ENCODE results near the gene PELI2.

Gene PELI2

DNA sequence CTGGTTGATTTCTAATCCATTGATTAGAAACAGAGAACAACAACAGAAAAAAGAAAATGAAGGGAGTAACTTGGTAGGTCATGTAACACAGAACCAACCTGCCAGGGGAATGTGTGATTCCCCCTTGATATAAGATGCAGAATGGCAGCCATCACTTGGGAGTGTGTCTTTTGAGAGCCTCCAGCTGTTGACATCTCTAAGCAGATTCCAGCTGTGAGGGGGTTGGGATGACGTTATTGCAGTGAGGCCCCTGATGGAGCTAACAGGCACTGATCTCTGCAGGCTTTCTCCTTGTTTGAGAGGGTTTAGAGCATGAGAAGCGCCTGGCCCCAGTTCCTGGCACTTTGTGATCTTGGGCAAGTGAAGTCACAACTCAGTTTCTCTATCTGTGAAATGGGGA lies 124.9 kb downstream of the PELI2 start:
- Histone ChIP-seq H2BK12ac (ENCODE audit: low read length in 2 of 2) (no peak overlapping the region), H4K91ac (ENCODE audit: low read length) (no peak overlapping the region), H4K8ac (ENCODE audit: low read length) (no peak overlapping the region), H2AFZ (ENCODE audit: low read depth, low read length) (no peak overlapping the region), H3K27ac (ENCODE audit: low read length, poor library complexity, severe bottlenecking) (no peak overlapping the region), H3K79me1 (replicated peaks; ENCODE audit: low read length, poor library complexity, severe bottlenecking) (peaks cover 4% of the 10 kb centered on the region), H3K27me3 (ENCODE audit: control insufficient read depth in 1 of 2, insufficient read depth in 1 of 2, low read length in 2 of 2) (no peaks in the 10 kb centered on the region), H2BK5ac (ENCODE audit: low read depth, low read length, poor library complexity, severe bottlenecking) (no peak overlapping the region), H3K23ac (ENCODE audit: low read length in 2 of 2) (no peak overlapping the region), H3K36me3 (ENCODE audit: control insufficient read depth in 1 of 2, insufficient read depth in 2 of 2, low read depth in 1 of 2, low read length in 2 of 2) (no peaks in the 10 kb centered on the region), H3K9ac (ENCODE audit: low read length) (peak overlapping the region; percentile 69), H3K4me3 (ENCODE audit: insufficient read depth in 1 of 2, low read depth in 1 of 2, low read length in 2 of 2) (no peak overlapping the region), H2AK5ac (ENCODE audit: low read length, severe bottlenecking) (no peak overlapping the region), H3K4me1 (ENCODE audit: control insufficient read depth, insufficient read depth, low read depth, low read length) (peaks cover 5% of the 10 kb centered on the region), H2BK15ac (ENCODE audit: low read depth, poor library complexity, severe bottlenecking) (no peak overlapping the region), H3K14ac (ENCODE audit: low read length in 2 of 2) (no peak overlapping the region), H3K4ac (ENCODE audit: low read depth in 1 of 2, low read length in 2 of 2) (no peak overlapping the region), H3K4me2 (ENCODE audit: low read length, poor library complexity, severe bottlenecking) (no peak overlapping the region), H2BK120ac (ENCODE audit: low read depth, low read length) (no peak overlapping the region), H3K9me3 (ENCODE audit: control insufficient read depth, low read length) (no peaks in the 10 kb centered on the region), H3K18ac (ENCODE audit: low read depth in 1 of 2, low read length in 2 of 2) (no peak overlapping the region)
- WGBS = 68% methylated on average over 2 of the region's 2 CpGs
- no peak for DNase-seq

DNA sequence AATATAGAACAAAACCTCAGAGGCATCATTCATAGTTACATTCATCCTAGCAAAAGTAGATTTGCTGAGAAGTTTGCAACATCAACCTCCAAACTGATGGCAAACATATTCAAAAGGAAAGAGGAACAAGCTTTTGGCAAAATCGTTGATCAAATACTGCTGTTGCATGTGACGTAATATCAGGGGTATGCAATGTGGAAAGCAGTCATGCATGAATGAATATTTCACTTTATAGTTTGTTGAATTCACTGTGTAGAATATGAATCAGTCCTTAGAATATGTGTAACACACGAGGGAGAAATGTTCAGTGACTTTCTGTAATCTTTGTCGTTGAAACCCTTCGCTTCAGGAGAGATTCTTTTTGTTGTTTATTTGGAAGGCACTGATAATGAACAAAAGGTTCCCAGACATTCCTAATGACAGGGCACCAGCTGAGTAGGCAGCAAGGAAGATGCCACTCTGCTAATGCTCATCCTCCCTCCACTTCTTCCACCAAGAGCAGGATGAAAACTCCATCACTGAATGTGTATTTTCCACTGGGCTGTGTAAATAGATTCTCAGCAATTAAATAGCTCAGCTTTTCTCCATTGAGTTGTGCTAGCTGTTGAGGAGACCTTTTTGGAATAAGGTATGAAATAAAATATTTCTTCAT lies 126.1 kb downstream of the PELI2 start:
- Histone ChIP-seq H3K9ac (ENCODE audit: low read length) (peak overlapping the region; percentile 73), H2BK15ac (ENCODE audit: low read depth, poor library complexity, severe bottlenecking) (no peak overlapping the region), H2AK5ac (ENCODE audit: low read length, severe bottlenecking) (no peak overlapping the region), H3K36me3 (ENCODE audit: control insufficient read depth in 1 of 2, insufficient read depth in 2 of 2, low read depth in 1 of 2, low read length in 2 of 2) (no peaks in the 10 kb centered on the region), H3K79me1 (replicated peaks; ENCODE audit: low read length, poor library complexity, severe bottlenecking) (peaks cover 4% of the 10 kb centered on the region), H2BK12ac (ENCODE audit: low read length in 2 of 2) (no peak overlapping the region), H3K27ac (ENCODE audit: low read length, poor library complexity, severe bottlenecking) (peak overlapping the region; percentile 91), H2BK5ac (ENCODE audit: low read depth, low read length, poor library complexity, severe bottlenecking) (no peak overlapping the region), H3K4ac (ENCODE audit: low read depth in 1 of 2, low read length in 2 of 2) (no peak overlapping the region), H4K91ac (ENCODE audit: low read length) (no peak overlapping the region), H2AFZ (ENCODE audit: low read depth, low read length) (no peak overlapping the region), H3K9me3 (ENCODE audit: control insufficient read depth, low read length) (no peaks in the 10 kb centered on the region), H3K14ac (ENCODE audit: low read length in 2 of 2) (no peak overlapping the region), H2BK120ac (ENCODE audit: low read depth, low read length) (no peak overlapping the region), H4K8ac (ENCODE audit: low read length) (no peak overlapping the region), H3K27me3 (ENCODE audit: control insufficient read depth in 1 of 2, insufficient read depth in 1 of 2, low read length in 2 of 2) (no peaks in the 10 kb centered on the region), H3K4me3 (ENCODE audit: insufficient read depth in 1 of 2, low read depth in 1 of 2, low read length in 2 of 2) (peak overlapping the region in 1 of 2 experiments; percentile 29), H3K4me2 (ENCODE audit: low read length, poor library complexity, severe bottlenecking) (peak overlapping the region; percentile 49), H3K18ac (ENCODE audit: low read depth in 1 of 2, low read length in 2 of 2) (no peak overlapping the region), H3K4me1 (ENCODE audit: control insufficient read depth, insufficient read depth, low read depth, low read length) (peaks cover 5% of the 10 kb centered on the region), H3K23ac (ENCODE audit: low read length in 2 of 2) (no peak overlapping the region)
- WGBS = 57% methylated on average over 5 of the region's 5 CpGs
- DNase-seq = no peak

DNA sequence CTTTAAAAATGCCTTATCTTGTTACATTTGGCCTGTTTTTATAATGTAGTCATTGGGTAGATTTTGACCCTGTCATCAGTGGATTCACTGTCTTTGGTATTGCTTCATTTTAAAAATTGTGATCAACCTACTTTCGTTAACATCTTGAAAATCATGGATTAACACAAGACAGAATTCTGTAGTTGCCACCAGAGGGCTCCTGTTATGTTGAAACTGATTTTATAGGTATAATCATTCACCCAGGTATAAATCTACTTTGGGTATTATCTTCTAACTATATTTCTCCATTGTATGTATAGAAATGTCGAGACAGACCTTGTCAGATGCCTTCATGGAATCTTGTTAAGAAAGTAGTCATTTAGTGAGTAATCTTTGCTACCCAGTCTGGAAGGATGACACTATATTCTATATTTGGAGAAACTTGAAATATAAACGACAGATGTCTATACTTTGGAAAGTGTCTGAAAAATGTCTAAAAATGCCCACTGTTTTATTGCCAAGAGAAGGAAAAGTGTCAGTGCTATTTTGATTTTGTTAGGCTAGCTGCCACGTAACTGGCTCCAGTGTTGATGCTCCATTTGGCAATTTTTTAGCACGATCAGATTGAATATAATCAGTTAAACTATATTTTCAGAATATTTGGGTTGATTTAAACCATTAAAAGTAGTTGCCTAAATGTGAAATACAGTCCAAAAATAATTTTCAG lies 129.4 kb downstream of the PELI2 start:
- Histone ChIP-seq H3K9ac (ENCODE audit: low read length) (no peak overlapping the region), H3K4ac (ENCODE audit: low read depth in 1 of 2, low read length in 2 of 2) (no peak overlapping the region)

DNA sequence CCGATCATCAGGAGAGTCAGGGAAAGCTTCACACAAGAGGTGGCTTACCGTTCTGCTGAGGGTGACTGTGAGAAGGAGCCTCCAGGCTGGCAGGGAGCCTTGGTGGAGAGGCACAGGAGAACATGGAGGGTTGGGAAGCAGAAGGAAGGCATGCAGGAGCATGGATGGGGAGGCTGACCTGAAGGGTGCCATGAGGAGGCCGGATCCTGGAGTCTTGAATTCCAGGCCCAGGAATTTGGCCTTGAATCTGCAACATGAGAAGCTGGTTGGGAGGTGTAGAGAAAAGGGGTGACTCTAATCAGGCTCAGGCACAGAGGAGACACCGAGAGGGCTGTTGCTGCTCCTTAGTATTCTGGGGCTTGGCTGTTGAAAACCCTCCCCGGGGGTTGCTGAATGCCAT lies 130.2 kb downstream of the PELI2 start:
- WGBS = 90% methylated on average over 5 of the region's 5 CpGs

More for the DNA sequence above, 129.4 kb downstream of the PELI2 start:
- H3K18ac ChIP-seq (ENCODE audit: low read depth in 1 of 2, low read length in 2 of 2) = no peak overlapping the region
- H3K14ac ChIP-seq (ENCODE audit: low read length in 2 of 2) = no peak overlapping the region
- no peak overlapping the region for H4K91ac ChIP-seq (ENCODE audit: low read length)
- H3K23ac ChIP-seq (ENCODE audit: low read length in 2 of 2) = no peak overlapping the region
- peaks cover 4% of the 10 kb centered on the region for H3K4me1 ChIP-seq (ENCODE audit: control insufficient read depth, insufficient read depth, low read depth, low read length)
- no peaks in the 10 kb centered on the region for H3K36me3 ChIP-seq (ENCODE audit: control insufficient read depth in 1 of 2, insufficient read depth in 2 of 2, low read depth in 1 of 2, low read length in 2 of 2)
- no peak overlapping the region for H3K27ac ChIP-seq (ENCODE audit: low read length, poor library complexity, severe bottlenecking)
- WGBS = 91% methylated on average over 3 of the region's 5 CpGs
- peak; percentile 30 for DNase-seq
- H3K27me3 ChIP-seq (ENCODE audit: control insufficient read depth in 1 of 2, insufficient read depth in 1 of 2, low read length in 2 of 2) = no peaks in the 10 kb centered on the region
- no peak overlapping the region for H3K4me2 ChIP-seq (ENCODE audit: low read length, poor library complexity, severe bottlenecking)
- no peak overlapping the region for H2BK120ac ChIP-seq (ENCODE audit: low read depth, low read length)
- no peak overlapping the region for H2BK12ac ChIP-seq (ENCODE audit: low read length in 2 of 2)
- no peak overlapping the region for H2BK15ac ChIP-seq (ENCODE audit: low read depth, poor library complexity, severe bottlenecking)
- H3K9me3 ChIP-seq (ENCODE audit: control insufficient read depth, low read length) = no peaks in the 10 kb centered on the region
- no peak overlapping the region for H2AK5ac ChIP-seq (ENCODE audit: low read length, severe bottlenecking)
- H4K8ac ChIP-seq (ENCODE audit: low read length) = no peak overlapping the region
- H3K4me3 ChIP-seq (ENCODE audit: insufficient read depth in 1 of 2, low read depth in 1 of 2, low read length in 2 of 2) = no peak overlapping the region
- no peak overlapping the region for H2AFZ ChIP-seq (ENCODE audit: low read depth, low read length)
- H3K79me1 ChIP-seq (replicated peaks; ENCODE audit: low read length, poor library complexity, severe bottlenecking) = peaks cover 2% of the 10 kb centered on the region
- no peak overlapping the region for H2BK5ac ChIP-seq (ENCODE audit: low read depth, low read length, poor library complexity, severe bottlenecking)

More for the DNA sequence above, 130.2 kb downstream of the PELI2 start:
- Histone ChIP-seq H3K14ac (ENCODE audit: low read length in 2 of 2) (no peak overlapping the region), H2BK12ac (ENCODE audit: low read length in 2 of 2) (no peak overlapping the region), H2BK120ac (ENCODE audit: low read depth, low read length) (no peak overlapping the region), H3K79me1 (replicated peaks; ENCODE audit: low read length, poor library complexity, severe bottlenecking) (no peaks in the 10 kb centered on the region), H3K23ac (ENCODE audit: low read length in 2 of 2) (peak overlapping the region in 1 of 2 experiments; percentile 79), H3K4ac (ENCODE audit: low read depth in 1 of 2, low read length in 2 of 2) (no peak overlapping the region), H3K9me3 (ENCODE audit: control insufficient read depth, low read length) (no peaks in the 10 kb centered on the region), H4K8ac (ENCODE audit: low read length) (no peak overlapping the region), H3K4me2 (ENCODE audit: low read length, poor library complexity, severe bottlenecking) (no peak overlapping the region), H3K27me3 (ENCODE audit: control insufficient read depth in 1 of 2, insufficient read depth in 1 of 2, low read length in 2 of 2) (no peaks in the 10 kb centered on the region), H4K91ac (ENCODE audit: low read length) (no peak overlapping the region), H3K27ac (ENCODE audit: low read length, poor library complexity, severe bottlenecking) (no peak overlapping the region), H3K18ac (ENCODE audit: low read depth in 1 of 2, low read length in 2 of 2) (peak overlapping the region in 1 of 2 experiments; percentile 13), H3K4me1 (ENCODE audit: control insufficient read depth, insufficient read depth, low read depth, low read length) (peaks cover 1% of the 10 kb centered on the region), H2BK15ac (ENCODE audit: low read depth, poor library complexity, severe bottlenecking) (no peak overlapping the region), H3K4me3 (ENCODE audit: insufficient read depth in 1 of 2, low read depth in 1 of 2, low read length in 2 of 2) (no peak overlapping the region), H2AFZ (ENCODE audit: low read depth, low read length) (no peak overlapping the region), H3K36me3 (ENCODE audit: control insufficient read depth in 1 of 2, insufficient read depth in 2 of 2, low read depth in 1 of 2, low read length in 2 of 2) (no peaks in the 10 kb centered on the region), H2AK5ac (ENCODE audit: low read length, severe bottlenecking) (no peak overlapping the region), H3K9ac (ENCODE audit: low read length) (no peak overlapping the region), H2BK5ac (ENCODE audit: low read depth, low read length, poor library complexity, severe bottlenecking) (no peak overlapping the region)
- DNase-seq = no peak
